ENCODE data around the gene ENOX1.

- TF ChIP-seq SP2 (IDR thresholded peaks at IDR 0.05; ENCODE audit: low read length) (no peak), EZH2 (IDR thresholded peaks at IDR 0.05; ENCODE audit: low read depth, low read length, severe bottlenecking) (no peak), TAF1 (IDR thresholded peaks at IDR 0.05; ENCODE audit: low read depth, low read length) (no peak), BRCA1 (IDR thresholded peaks at IDR 0.05; ENCODE audit: low read depth, low read length) (no peak), TCF12 (IDR thresholded peaks at IDR 0.05; ENCODE audit: low read depth, low read length) (no peak), NRF1 (IDR thresholded peaks at IDR 0.05; ENCODE audit: low read depth, low read length) (no peak), PHF8 (conservative IDR thresholded peaks at IDR 0.05; ENCODE audit: low read depth, low read length) (no peak), RBBP5 (IDR thresholded peaks at IDR 0.05; ENCODE audit: borderline replicate concordance, low read depth, low read length) (no peak), GABPA (IDR thresholded peaks at IDR 0.05; ENCODE audit: borderline replicate concordance, insufficient read depth, low read length) (no peak), POLR2A (IDR thresholded peaks at IDR 0.05; ENCODE audit: control extremely low read depth in 1 of 2, low read depth in 2 of 2, low read length in 2 of 2) (no peak)
- TF ChIP-seq, protein P1, sequence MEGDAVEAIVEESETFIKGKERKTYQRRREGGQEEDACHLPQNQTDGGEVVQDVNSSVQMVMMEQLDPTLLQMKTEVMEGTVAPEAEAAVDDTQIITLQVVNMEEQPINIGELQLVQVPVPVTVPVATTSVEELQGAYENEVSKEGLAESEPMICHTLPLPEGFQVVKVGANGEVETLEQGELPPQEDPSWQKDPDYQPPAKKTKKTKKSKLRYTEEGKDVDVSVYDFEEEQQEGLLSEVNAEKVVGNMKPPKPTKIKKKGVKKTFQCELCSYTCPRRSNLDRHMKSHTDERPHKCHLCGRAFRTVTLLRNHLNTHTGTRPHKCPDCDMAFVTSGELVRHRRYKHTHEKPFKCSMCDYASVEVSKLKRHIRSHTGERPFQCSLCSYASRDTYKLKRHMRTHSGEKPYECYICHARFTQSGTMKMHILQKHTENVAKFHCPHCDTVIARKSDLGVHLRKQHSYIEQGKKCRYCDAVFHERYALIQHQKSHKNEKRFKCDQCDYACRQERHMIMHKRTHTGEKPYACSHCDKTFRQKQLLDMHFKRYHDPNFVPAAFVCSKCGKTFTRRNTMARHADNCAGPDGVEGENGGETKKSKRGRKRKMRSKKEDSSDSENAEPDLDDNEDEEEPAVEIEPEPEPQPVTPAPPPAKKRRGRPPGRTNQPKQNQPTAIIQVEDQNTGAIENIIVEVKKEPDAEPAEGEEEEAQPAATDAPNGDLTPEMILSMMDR (IDR thresholded peaks at IDR 0.05; ENCODE audit: control extremely low read depth in 1 of 3, insufficient read depth in 1 of 3, low read depth in 1 of 3, low read length in 3 of 3): no peak
Observed at GRCh38 chr13:43383498-43384165, 403.1 kb downstream of the ENOX1 start.

Data from H1 (cell line).